IMR-90 (cell line): ENCODE results near the gene LAMA3. TPM values are rescaled to one million over a fixed set of nuclear protein-coding genes. Genes with fewer than 3 reads are reported as not detected.

Experiments used
- ATAC-seq: fragments of 200-7000 bp; cut with Tn5 transposase; 2 replicates; pipeline ENCODE4 v1.9.1; 2020; ENCODE audit warnings: low read depth, mild to moderate bottlenecking, moderate library complexity
- BruUV-seq: library from RNA; stranded (reverse); fragments of 400-500 nt; replicated peaks from 2 replicates; lab custom pipeline; 2021; lab: Mats Ljungman, UMichigan
- CTCF ChIA-PET: fragments of 300-600 bp; formaldehyde crosslinking; extraction: SDS; loops from one replicate; lab custom pipeline; 2021; ENCODE audit warnings: antibody characterized with exemption; lab: Yijun Ruan, JAX
- POLR2A ChIA-PET: fragments of 300-600 bp; sonication (Branson Sonifier 250); formaldehyde crosslinking; loops from one replicate; lab custom pipeline; 2022; ENCODE audit warnings: antibody characterized with exemption; ENCODE audit not compliant: unreplicated experiment; lab: Charles Lee
- DNase-seq: peaks from one replicate; pipeline ENCODE4 v3.0.0; 2013
- H2AFZ ChIP-seq: replicated peaks from 2 replicates; pipeline ENCODE3; 2013; ENCODE audit warnings: low read length, mild to moderate bottlenecking; ENCODE audit not compliant: poor library complexity
- H2AK5ac ChIP-seq: 2 replicates; pipeline ENCODE4 v1.6.1; 2013; ENCODE audit warnings: low read depth, low read length, inconsistent platforms
- H2AK9ac ChIP-seq: replicated peaks from 2 replicates; pipeline ENCODE3; 2013; ENCODE audit warnings: mild to moderate bottlenecking, low read depth, low read length, moderate library complexity; ENCODE audit not compliant: poor library complexity
- H2BK120ac ChIP-seq: 2 replicates; pipeline ENCODE4 v1.6.1; 2013; ENCODE audit warnings: low read depth, low read length, inconsistent platforms
- H2BK15ac ChIP-seq: 3 replicates; pipeline ENCODE4 v1.6.1; 2013; ENCODE audit warnings: low read depth, low read length, inconsistent platforms
- H2BK20ac ChIP-seq: 2 replicates; pipeline ENCODE4 v1.6.1; 2013; ENCODE audit warnings: low read depth, mild to moderate bottlenecking, inconsistent platforms, low read length, moderate library complexity
- H2BK5ac ChIP-seq: 2 replicates; pipeline ENCODE4 v1.6.1; 2013; ENCODE audit warnings: mild to moderate bottlenecking, low read depth, low read length, inconsistent platforms; ENCODE audit not compliant: poor library complexity, severe bottlenecking
- H3K14ac ChIP-seq: replicated peaks from 2 replicates; pipeline ENCODE4 v1.6.1; 2013; ENCODE audit warnings: low read depth, low read length, inconsistent platforms
- H3K18ac ChIP-seq: 2 replicates; pipeline ENCODE4 v1.6.1; 2013; ENCODE audit warnings: low read depth, low read length, control low read depth
- H3K23ac ChIP-seq: 2 replicates; pipeline ENCODE4 v1.6.1; 2013; ENCODE audit warnings: low read depth, low read length, inconsistent platforms
- H3K27ac ChIP-seq: 2 replicates; pipeline ENCODE4 v1.5.1; 2013; ENCODE audit warnings: mild to moderate bottlenecking, control low read depth, low read length; ENCODE audit not compliant: insufficient read depth
- H3K27me3 ChIP-seq: 2 replicates; pipeline ENCODE4 v1.6.1; 2013; ENCODE audit warnings: low read length; ENCODE audit not compliant: control insufficient read depth, insufficient read depth
- H3K36me3 ChIP-seq: 2 replicates; pipeline ENCODE4 v1.6.1; 2013; ENCODE audit warnings: low read length, mixed read lengths; ENCODE audit not compliant: control insufficient read depth, insufficient read depth
- H3K4ac ChIP-seq: 2 replicates; pipeline ENCODE4 v1.6.1; 2013; ENCODE audit warnings: low read depth, low read length, inconsistent platforms
- H3K4me1 ChIP-seq: 2 replicates; pipeline ENCODE4 v1.6.1; 2013; ENCODE audit warnings: low read length, mixed read lengths; ENCODE audit not compliant: control insufficient read depth, insufficient read depth
- H3K4me2 ChIP-seq: 2 replicates; pipeline ENCODE4 v1.6.1; 2013; ENCODE audit warnings: low read depth, mild to moderate bottlenecking, control low read depth, low read length, moderate library complexity
- H3K4me3 ChIP-seq: 2 replicates; pipeline ENCODE4 v1.5.1; 2013; ENCODE audit warnings: low read depth, mild to moderate bottlenecking, control low read depth, low read length, moderate library complexity; ENCODE audit not compliant: insufficient read depth
- H3K56ac ChIP-seq: 2 replicates; pipeline ENCODE4 v1.6.1; 2013; ENCODE audit warnings: low read length, inconsistent platforms; ENCODE audit not compliant: insufficient read depth; ENCODE audit errors: extremely low read depth
- H3K79me1 ChIP-seq, 2 experiments: 2 replicates each; pipeline ENCODE4 v1.6.1; 2013; ENCODE audit warnings: low read length in 2 of 2, inconsistent platforms in 1 of 2, low read depth in 1 of 2
- H3K9ac ChIP-seq: 2 replicates; pipeline ENCODE4 v1.6.1; 2013; ENCODE audit warnings: low read depth, low read length, control low read depth
- H3K9me1 ChIP-seq: 2 replicates; pipeline ENCODE4 v1.6.1; 2013; ENCODE audit warnings: low read length, inconsistent platforms; ENCODE audit not compliant: insufficient read depth
- H3K9me3 ChIP-seq: 2 replicates; pipeline ENCODE4 v1.6.1; 2013; ENCODE audit warnings: low read length; ENCODE audit not compliant: control insufficient read depth, insufficient read depth
- H4K20me1 ChIP-seq: 2 replicates; pipeline ENCODE4 v1.6.1; 2013; ENCODE audit warnings: low read length, inconsistent platforms; ENCODE audit not compliant: insufficient read depth
- H4K5ac ChIP-seq: 2 replicates; pipeline ENCODE4 v1.6.1; 2013; ENCODE audit warnings: mild to moderate bottlenecking, low read depth, low read length, control low read depth
- H4K8ac ChIP-seq, 2 experiments: 2 replicates each; pipeline ENCODE4 v1.6.1; 2013; ENCODE audit warnings: low read depth in 2 of 2, low read length in 2 of 2, control low read depth in 1 of 2, inconsistent platforms in 1 of 2
- H4K91ac ChIP-seq: 2 replicates; pipeline ENCODE4 v1.6.1; 2013; ENCODE audit warnings: low read depth, low read length, inconsistent platforms; ENCODE audit not compliant: insufficient read depth
- BHLHE40 ChIP-seq: fragments of 150-350 bp; IDR thresholded peaks from 2 replicates; pipeline ENCODE4 v1.6.1; 2016; ENCODE audit warnings: mild to moderate bottlenecking, low read depth, low read length
- CEBPB ChIP-seq: IDR thresholded peaks from 2 replicates; pipeline ENCODE4 v1.6.1; 2012; ENCODE audit warnings: low read depth, low read length, improper control_type of control experiment
- CHD1 ChIP-seq: IDR thresholded peaks from 2 replicates; pipeline ENCODE4 v1.6.1; 2012; ENCODE audit warnings: low read depth, low read length, improper control_type of control experiment
- CTCF ChIP-seq: conservative IDR thresholded peaks from 2 replicates; pipeline ENCODE4 v1.5.1; 2012; ENCODE audit warnings: mild to moderate bottlenecking, low read depth, low read length, improper control_type of control experiment
- ELK1 ChIP-seq: fragments of 150-350 bp; IDR thresholded peaks from 2 replicates; pipeline ENCODE4 v1.6.1; 2016; ENCODE audit warnings: low read depth, mild to moderate bottlenecking, low read length, moderate library complexity, borderline replicate concordance
- FOS ChIP-seq: fragments of 150-350 bp; IDR thresholded peaks from 2 replicates; pipeline ENCODE4 v1.6.1; 2016; ENCODE audit warnings: low read depth, low read length
- MAFK ChIP-seq: IDR thresholded peaks from 2 replicates; pipeline ENCODE4 v1.6.1; 2012; ENCODE audit warnings: low read depth, low read length, improper control_type of control experiment
- MAZ ChIP-seq: IDR thresholded peaks from 2 replicates; pipeline ENCODE4 v1.6.1; 2012; ENCODE audit warnings: low read depth, mild to moderate bottlenecking, low read length, improper control_type of control experiment, moderate library complexity, borderline replicate concordance
- MXI1 ChIP-seq: IDR thresholded peaks from 2 replicates; pipeline ENCODE4 v1.6.1; 2012; ENCODE audit warnings: low read depth, mild to moderate bottlenecking, low read length, moderate library complexity, borderline replicate concordance
- NFE2L2 ChIP-seq: fragments of 150-350 bp; IDR thresholded peaks from 2 replicates; pipeline ENCODE4 v1.6.1; 2016; ENCODE audit warnings: low read depth, mild to moderate bottlenecking, low read length
- POLR2A ChIP-seq: IDR thresholded peaks from 2 replicates; pipeline ENCODE4 v1.6.1; 2012; ENCODE audit warnings: mild to moderate bottlenecking, low read depth, low read length
- RAD21 ChIP-seq: IDR thresholded peaks from 2 replicates; pipeline ENCODE4 v1.6.1; 2012; ENCODE audit warnings: low read length, improper control_type of control experiment
- RCOR1 ChIP-seq: IDR thresholded peaks from 2 replicates; pipeline ENCODE4 v1.6.1; 2012; ENCODE audit warnings: mild to moderate bottlenecking, low read length, improper control_type of control experiment; ENCODE audit not compliant: insufficient replicate concordance
- RFX5 ChIP-seq: IDR thresholded peaks from 2 replicates; pipeline ENCODE4 v1.8.0; 2012; ENCODE audit warnings: low read depth, mild to moderate bottlenecking, low read length, moderate library complexity
- SMC3 ChIP-seq: fragments of 150-350 bp; IDR thresholded peaks from 2 replicates; pipeline ENCODE4 v1.6.1; 2016; ENCODE audit warnings: low read depth, mild to moderate bottlenecking, antibody characterized with exemption, low read length, moderate library complexity
- USF2 ChIP-seq: fragments of 150-350 bp; IDR thresholded peaks from 2 replicates; pipeline ENCODE4 v1.6.1; 2017; ENCODE audit warnings: mild to moderate bottlenecking, antibody characterized with exemption, low read length, low read depth
- WGBS, 2 experiments: methylation state at CpG; one replicate each; pipeline versions ENCODE4 v1.1.5 to v1.1.7; 2013; ENCODE audit warnings: missing lambda C conversion rate in 2 of 2; ENCODE audit not compliant: insufficient read length in 1 of 2; ENCODE audit errors: extremely low coverage in 2 of 2; 5-methylcytosine and 5-hydroxymethylcytosine counted together
- dilution Hi-C: fragments of 300-500 bp; cut with HindIII; formaldehyde crosslinking; loops from one replicate; pipeline ENCODE4 v1.14.3; 2018; ENCODE audit warnings: low sequenced_read_pairs; ENCODE audit not compliant: unreplicated experiment
- in situ Hi-C: fragments of 300-500 bp; cut with MboI; formaldehyde crosslinking; loops from 3 replicates; pipeline ENCODE4 v1.14.3; 2019; ENCODE audit warnings: low sequenced_read_pairs, inconsistent platforms, mixed read lengths
- intact Hi-C: fragments of 100-400 bp; cut with micrococcal nuclease; formaldehyde crosslinking; loops from 2 replicates; pipeline ENCODE4 v1.10.0; 2022
- polyA plus RNA-seq, 3 experiments: library from polyadenylated mRNA; depleted of rRNA; stranded (reverse); fragments of >200 nt; gene quantifications; 2 replicates each; pipeline ENCODE4 v1.2.3, GENCODE V29; 2012; ENCODE audit warnings: low replicate concordance in 1 of 3
- total RNA-seq: library from RNA; depleted of rRNA; stranded (reverse); fragments of >200 nt; gene quantifications from 2 replicates; pipeline ENCODE4 v1.2.3, GENCODE V29; 2012

The LAMA3 gene
- total and polyA plus RNA-seq, 2 of the 4 experiments (the other 2 are of a cell fraction) = 0.18 to 0.19 TPM

- Histone ChIP-seq H3K23ac (no peak overlapping the region), H3K79me1 (no peaks in the 10 kb centered on the region), H3K27ac (no peak overlapping the region), H2AFZ (no peak overlapping the region), H3K4me2 (no peak overlapping the region), H4K8ac (no peak overlapping the region), H3K14ac (no peak overlapping the region), H3K9me3 (no peaks in the 10 kb centered on the region), H2BK120ac (no peak overlapping the region), H4K91ac (no peak overlapping the region), H2BK20ac (no peak overlapping the region), H2AK5ac (no peak overlapping the region), H3K27me3 (peaks cover 4% of the 10 kb centered on the region; the same call in 1 of the 2 replicates), H3K4me1 (no peaks in the 10 kb centered on the region), H2BK15ac (no peak overlapping the region), H3K56ac (no peak overlapping the region), H3K9me1 (no peaks in the 10 kb centered on the region), H3K4me3 (no peak overlapping the region), H4K20me1 (no peaks in the 10 kb centered on the region), H3K9ac (no peak overlapping the region), H4K5ac (no peak overlapping the region), H3K18ac (no peak overlapping the region), H2AK9ac (no peak overlapping the region), H2BK5ac (no peak overlapping the region), H3K36me3 (no peaks in the 10 kb centered on the region), H3K4ac (no peak overlapping the region)
- ChIA-PET POLR2A (no interaction called here), CTCF (no interaction called here)
- ATAC-seq = no peak
- BruUV-seq = no TSS peak
- no peak for DNase-seq
- no CpG with 5 or more reads among the region's 5 CpGs for WGBS, 2 experiments
- intact Hi-C loops (no loop called here), in situ Hi-C loops (no loop called here), dilution Hi-C loops (no loop called here)
- TF ChIP-seq CTCF (no peak), RAD21 (no peak), MAFK (no peak), CEBPB (no peak), RCOR1 (no peak), CHD1 (no peak), BHLHE40 (no peak), POLR2A (no peak), SMC3 (no peak), RFX5 (no peak), MAZ (no peak), USF2 (no peak), FOS (no peak), ELK1 (no peak), MXI1 (no peak), NFE2L2 (no peak)
These were observed 208.5 kb downstream of the LAMA3 start for GRCh38 chr18:23897733-23898132.
